Activated CD4-positive, alpha-beta T cell treated with anti-CD3 and anti-CD28 coated beads, Interleukin-2, Interleukin-4, amounts not matched to agents 100 ng/mL and 50 ng/mL, durations not matched to agents 16 hours and 8 hours (primary cell): ENCODE data around the gene CDC42BPB.

ENCODE experiments used
- DNase-seq: peaks from one replicate; pipeline ENCODE4 v3.0.0-alpha.2; 2020; ENCODE audit warnings: low spot score

The CDC42BPB gene

GRCh38 chr14:103095210-103095778 is 37.9 kb upstream of the CDC42BPB start:
- DNase-seq: no peak

GRCh38 chr14:103094406-103095209 is 37.3 kb upstream of the CDC42BPB start, which contains the start of gene EXOC3L4:
EXOC3L4 (plus strand) TSS chr14:103094725; CDS start chr14:103100220, 5,495 bp downstream.
- DNase-seq: no peak

- DNase-seq: no peak
Measured at GRCh38 chr14:103093856-103094405, 36.6 kb upstream of the CDC42BPB start.

GRCh38 chr14:103091883-103092222 is 34.5 kb upstream of the CDC42BPB start:
- DNase-seq: no peak

GRCh38 chr14:103091041-103091882 is 33.9 kb upstream of the CDC42BPB start:
- peak; percentile 63 for DNase-seq

- DNase-seq: no peak
Measured at GRCh38 chr14:103090481-103091020, 33.2 kb upstream of the CDC42BPB start.

GRCh38 chr14:103089386-103090335 is 32.3 kb upstream of the CDC42BPB start:
- no peak for DNase-seq

- DNase-seq: no peak
Measured at GRCh38 chr14:103088921-103089320, 31.6 kb upstream of the CDC42BPB start.

GRCh38 chr14:103087343-103087835 is 30.0 kb upstream of the CDC42BPB start:
- no peak for DNase-seq

GRCh38 chr14:103086771-103087342 is 29.5 kb upstream of the CDC42BPB start:
- no peak for DNase-seq

GRCh38 chr14:103085106-103086091 is 28.1 kb upstream of the CDC42BPB start:
- DNase-seq: no peak

GRCh38 chr14:103084021-103084919 is 26.9 kb upstream of the CDC42BPB start, which contains the start of gene LBHD2:
LBHD2 (plus strand) TSS chr14:103084210; CDS start chr14:103086013, 1,803 bp downstream.
- no peak for DNase-seq

- no peak for DNase-seq
Measured at GRCh38 chr14:103081951-103082350, 24.6 kb upstream of the CDC42BPB start.

- DNase-seq: no peak
Measured at GRCh38 chr14:103078860-103079587, 21.7 kb upstream of the CDC42BPB start.

- DNase-seq: peak; percentile 79
Measured at GRCh38 chr14:103078420-103078749, 21.0 kb upstream of the CDC42BPB start.

- no peak for DNase-seq
Measured at GRCh38 chr14:103074729-103075367, 17.5 kb upstream of the CDC42BPB start.
